Tibial nerve (tissue), 3 donors: Measurements from ENCODE around the gene MSH5.

Experiments
- CTCF ChIP-seq, 5 experiments: fragments of 200-600 bp in 3 of 5; fragments of 450-650 bp in 2 of 5; sonication (generic) in 3 of 5; IDR thresholded peaks; one replicate each; pipeline ENCODE4 v1.5.1; 2016 to 2019; ENCODE audit warnings: antibody characterized with exemption in 5 of 5, mild to moderate bottlenecking in 3 of 5, moderate library complexity in 2 of 5
- POLR2A ChIP-seq, 2 donors: fragments of 450-650 bp; IDR thresholded peaks; one replicate each; pipeline ENCODE4 v1.6.1; 2017; ENCODE audit warnings: antibody characterized with exemption in 2 of 2, mild to moderate bottlenecking in 2 of 2, moderate library complexity in 2 of 2

DNA sequence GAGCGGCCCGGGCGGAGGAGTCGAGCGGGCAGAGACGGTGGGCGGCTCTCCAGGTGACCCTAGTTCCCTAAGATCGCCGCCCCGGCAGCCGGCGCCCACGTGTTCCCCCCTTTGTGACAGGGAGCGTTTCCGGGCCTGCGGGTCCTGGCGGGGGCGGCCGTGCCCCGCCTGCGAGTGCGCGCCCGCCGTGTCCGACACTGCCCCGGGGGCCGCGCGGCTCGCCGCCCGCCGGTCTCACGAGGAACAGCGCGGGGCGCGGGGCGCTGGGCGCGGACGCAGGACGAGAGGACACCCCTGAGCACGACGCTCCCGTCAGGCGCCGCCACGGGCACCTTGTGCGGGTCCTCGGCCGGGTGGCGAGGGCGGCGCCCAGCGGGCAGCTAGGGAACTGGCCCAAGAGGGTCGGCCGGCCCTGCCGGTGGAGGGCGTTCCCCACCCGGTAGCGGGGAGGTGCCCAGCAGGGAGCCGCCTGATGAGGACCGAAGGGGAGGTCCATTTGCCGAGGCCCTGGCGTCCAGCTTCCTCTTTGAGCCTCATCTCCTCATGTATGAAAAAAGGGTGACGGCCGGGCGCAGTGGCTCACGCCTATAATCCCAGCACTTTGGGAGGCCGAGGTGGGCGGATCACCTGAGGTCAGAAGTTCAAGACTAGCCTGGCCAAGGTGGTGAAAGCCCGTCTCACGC, 56.0 kb downstream of the MSH5 start, which contains the start of gene VARS1:
- peak; percentile 88 to 99 (median 98) for TF ChIP-seq CTCF (IDR thresholded peaks at IDR 0.05)
- TF ChIP-seq POLR2A (IDR thresholded peaks at IDR 0.05), result peak in 1 of 2 donors; percentile 76
